H9 (cell line): ENCODE data around the gene VPREB3. TPM values are rescaled to one million over a fixed set of nuclear protein-coding genes. Genes with fewer than 3 reads are reported as not detected.

Experiments used
- DNase-seq: peaks from one replicate; pipeline ENCODE4 v3.0.0-alpha.2; 2017
- H2AFZ ChIP-seq: one replicate; pipeline ENCODE4 v1.6.1; 2013; ENCODE audit warnings: mild to moderate bottlenecking, low read length, control low read depth, moderate library complexity
- H2AK5ac ChIP-seq: 2 replicates; pipeline ENCODE4 v1.6.1; 2013; ENCODE audit warnings: low read length, control low read depth, mixed read lengths; ENCODE audit not compliant: insufficient read length
- H2BK120ac ChIP-seq: one replicate; pipeline ENCODE4 v1.6.1; 2013; ENCODE audit warnings: low read depth, mild to moderate bottlenecking, low read length, control low read depth, inconsistent platforms; ENCODE audit not compliant: poor library complexity, severe bottlenecking
- H2BK12ac ChIP-seq: 2 replicates; pipeline ENCODE4 v1.6.1; 2013; ENCODE audit warnings: low read length, control low read depth, mixed read lengths, low read depth; ENCODE audit not compliant: insufficient read length
- H2BK15ac ChIP-seq: 2 replicates; pipeline ENCODE4 v1.6.1; 2013; ENCODE audit warnings: low read depth, low read length, control low read depth
- H2BK20ac ChIP-seq: one replicate; pipeline ENCODE4 v1.6.1; 2013; ENCODE audit warnings: low read depth, mild to moderate bottlenecking, low read length, control low read depth, inconsistent platforms; ENCODE audit not compliant: poor library complexity, severe bottlenecking
- H2BK5ac ChIP-seq: 2 replicates; pipeline ENCODE4 v1.6.1; 2013; ENCODE audit warnings: low read length, control low read depth, mixed read lengths; ENCODE audit not compliant: insufficient read length
- H3K14ac ChIP-seq: 2 replicates; pipeline ENCODE4 v1.6.1; 2013; ENCODE audit warnings: low read length, control low read depth; ENCODE audit not compliant: insufficient read depth
- H3K18ac ChIP-seq: 2 replicates; pipeline ENCODE4 v1.6.1; 2013; ENCODE audit warnings: low read depth, mild to moderate bottlenecking, mixed read lengths, low read length, control low read depth; ENCODE audit not compliant: insufficient read length
- H3K23ac ChIP-seq: 2 replicates; pipeline ENCODE4 v1.6.1; 2013; ENCODE audit warnings: low read length, control low read depth, mixed read lengths, low read depth; ENCODE audit not compliant: insufficient read length
- H3K23me2 ChIP-seq: 2 replicates; pipeline ENCODE4 v1.6.1; 2013; ENCODE audit warnings: low read depth, mild to moderate bottlenecking, mixed read lengths, low read length, control low read depth; ENCODE audit not compliant: insufficient read length, poor library complexity, severe bottlenecking
- H3K27ac ChIP-seq: 2 replicates; pipeline ENCODE4 v1.5.1; 2013; ENCODE audit warnings: low read length, control low read depth, mixed read lengths, low read depth; ENCODE audit not compliant: insufficient read length
- H3K27me3 ChIP-seq: 2 replicates; pipeline ENCODE4 v1.6.1; 2013; ENCODE audit warnings: low read length, control low read depth, inconsistent platforms; ENCODE audit not compliant: insufficient read depth
- H3K4ac ChIP-seq: 2 replicates; pipeline ENCODE4 v1.6.1; 2013; ENCODE audit warnings: low read depth, mild to moderate bottlenecking, control low read depth, inconsistent platforms, low read length, moderate library complexity
- H3K4me1 ChIP-seq: 2 replicates; pipeline ENCODE4 v1.6.1; 2013; ENCODE audit warnings: low read length, control low read depth, inconsistent platforms; ENCODE audit not compliant: insufficient read depth
- H3K4me2 ChIP-seq: 2 replicates; pipeline ENCODE4 v1.6.1; 2013; ENCODE audit warnings: low read length, control low read depth, mixed read lengths; ENCODE audit not compliant: insufficient read length, insufficient read depth
- H3K56ac ChIP-seq: 2 replicates; pipeline ENCODE4 v1.6.1; 2013; ENCODE audit warnings: low read depth, mild to moderate bottlenecking, mixed read lengths, low read length, control low read depth; ENCODE audit not compliant: insufficient read length
- H3K79me1 ChIP-seq: 2 replicates; pipeline ENCODE4 v1.6.1; 2013; ENCODE audit warnings: low read depth, mild to moderate bottlenecking, moderate library complexity, low read length, control low read depth, inconsistent platforms; ENCODE audit not compliant: insufficient read depth, poor library complexity, severe bottlenecking
- H3K79me2 ChIP-seq: 2 replicates; pipeline ENCODE4 v1.6.1; 2013; ENCODE audit warnings: low read length, control low read depth, inconsistent platforms; ENCODE audit not compliant: insufficient read depth
- H3K9ac ChIP-seq: 2 replicates; pipeline ENCODE4 v1.6.1; 2013; ENCODE audit warnings: low read length, control low read depth, mixed read lengths; ENCODE audit not compliant: insufficient read length; ENCODE audit errors: extremely low read depth
- H3K9me3 ChIP-seq: one replicate; pipeline ENCODE4 v1.6.1; 2013; ENCODE audit warnings: low read depth, low read length, inconsistent platforms; ENCODE audit not compliant: control insufficient read depth
- H3T11ph ChIP-seq: one replicate; pipeline ENCODE4 v1.6.1; 2013; ENCODE audit warnings: mild to moderate bottlenecking, low read length, control low read depth, inconsistent platforms
- H4K20me1 ChIP-seq: one replicate; pipeline ENCODE4 v1.6.1; 2013; ENCODE audit not compliant: control insufficient read depth, insufficient read length, insufficient read depth
- H4K5ac ChIP-seq: 2 replicates; pipeline ENCODE4 v1.6.1; 2013; ENCODE audit warnings: low read depth, mild to moderate bottlenecking, mixed read lengths, low read length, control low read depth; ENCODE audit not compliant: insufficient read length
- H4K8ac ChIP-seq: replicated peaks from 2 replicates; pipeline ENCODE4 v1.6.1; 2013; ENCODE audit warnings: low read length, control low read depth, mixed read lengths, low read depth; ENCODE audit not compliant: insufficient read length
- H4K91ac ChIP-seq: 2 replicates; pipeline ENCODE4 v1.6.1; 2013; ENCODE audit warnings: low read depth, mild to moderate bottlenecking, moderate library complexity, mixed read lengths, low read length, control low read depth; ENCODE audit not compliant: insufficient read length
- H3K27ac Mint-ChIP-seq, 3 experiments: 2 replicates in 2 of 3; 3 replicates in 1 of 3; pipeline ENCODE4 v1.8.0; 2020 to 2021; ENCODE audit warnings: mixed read lengths in 3 of 3, mild to moderate bottlenecking in 1 of 3, moderate library complexity in 1 of 3
- H3K27me3 Mint-ChIP-seq: 2 replicates; pipeline ENCODE4 v1.8.0; 2021; ENCODE audit warnings: low read depth, mild to moderate bottlenecking, moderate library complexity, mixed read lengths
- H3K36me3 Mint-ChIP-seq, 3 experiments: 2 replicates in 2 of 3; 3 replicates in 1 of 3; pipeline ENCODE4 v1.8.0; 2020 to 2021; ENCODE audit warnings: low read depth in 3 of 3, mixed read lengths in 3 of 3; ENCODE audit not compliant: insufficient read depth in 1 of 3
- H3K4me1 Mint-ChIP-seq, 2 experiments: 2 replicates each; pipeline ENCODE4 v1.8.0; 2020; ENCODE audit warnings: mixed read lengths in 2 of 2
- H3K4me3 Mint-ChIP-seq, 2 experiments: 2 replicates in 1 of 2; 3 replicates in 1 of 2; pipeline ENCODE4 v1.8.0; 2020 to 2021; ENCODE audit warnings: mild to moderate bottlenecking in 2 of 2, mixed read lengths in 2 of 2, moderate library complexity in 1 of 2
- H3K9me3 Mint-ChIP-seq, 2 experiments: 2 replicates in 1 of 2; 3 replicates in 1 of 2; pipeline ENCODE4 v1.8.0; 2020; ENCODE audit warnings: mild to moderate bottlenecking in 2 of 2, mixed read lengths in 2 of 2, moderate library complexity in 1 of 2
- WGBS: extraction: QIAGEN DNeasy Blood & Tissue Kit; methylation state at CpG from one replicate; pipeline ENCODE4 v1.1.7; 2013; ENCODE audit warnings: missing lambda C conversion rate, low lambda C conversion rate, mixed read lengths; ENCODE audit not compliant: insufficient read length; ENCODE audit errors: extremely low coverage; 5-methylcytosine and 5-hydroxymethylcytosine counted together
- total RNA-seq: library from RNA; stranded (reverse); gene quantifications from 2 replicates; pipeline ENCODE4 v1.2.1, GENCODE V29; 2021
- TF ChIP-seq, protein P1 (sequence below): fragments of 200-600 bp; sonication (generic); conservative IDR thresholded peaks from 3 replicates; pipeline ENCODE4 v1.8.0; 2021; ENCODE audit warnings: antibody characterized with exemption, mild to moderate bottlenecking

VPREB3 gene
- total RNA-seq, 1 experiment from 2014 or later, result 0.50 TPM

DNA sequence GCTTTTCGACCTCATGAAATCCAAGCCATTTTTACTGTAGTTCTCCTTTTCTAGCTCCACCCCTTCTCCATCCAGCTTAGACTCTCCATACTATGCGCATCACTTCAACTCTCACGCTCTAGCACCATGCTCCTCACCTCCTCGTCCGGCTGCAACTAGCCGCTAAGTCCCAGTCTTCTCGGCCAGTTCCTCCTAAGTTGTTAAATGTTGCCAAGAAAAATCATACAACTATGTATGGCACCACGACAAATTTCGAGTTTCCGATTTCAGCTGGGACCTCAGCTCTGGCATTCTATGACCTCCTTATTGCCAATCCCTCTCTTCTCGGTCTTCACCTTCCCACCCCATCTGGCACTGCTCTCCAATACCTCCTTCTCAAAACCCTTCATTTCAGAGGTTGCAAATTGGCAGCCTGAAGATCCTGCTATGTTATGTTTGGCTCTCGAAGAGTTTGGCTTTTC lies 4.4 kb downstream of the VPREB3 start:
- no peaks in the 10 kb centered on the region for H3K79me2 ChIP-seq
- H3K27ac ChIP-seq, result no peak overlapping the region
- no peak overlapping the region for H4K5ac ChIP-seq
- H2AFZ ChIP-seq, result no peak overlapping the region
- H4K91ac ChIP-seq, result no peak overlapping the region
- H4K8ac ChIP-seq, result no peak overlapping the region
- peaks cover 8% of the 10 kb centered on the region for H3K23me2 ChIP-seq
- H3K14ac ChIP-seq, result no peak overlapping the region
- no peak overlapping the region for H3K18ac ChIP-seq
- Mint-ChIP-seq H3K4me1 (peaks cover 13 to 34% of the 10 kb centered on the region in 2 experiments), H3K27me3 (peaks cover 4% of the 10 kb centered on the region), H3K4me3 (peak overlapping the region; percentile 73 to 88), H3K27ac (no peak overlapping the region; a peak in 1 of 7 replicates), H3K9me3 (no peaks in the 10 kb centered on the region; a peak in 1 of 5 replicates), H3K36me3 (peaks cover 4 to 7% (median 5%) of the 10 kb centered on the region in 3 experiments; a peak in 5 of 7 replicates)
- H3K4me2 ChIP-seq, result peak overlapping the region; percentile 59
- H3K23ac ChIP-seq, result no peak overlapping the region
- H3K4me1 ChIP-seq, result no peaks in the 10 kb centered on the region; the same call in none of the 2 replicates
- H2BK12ac ChIP-seq, result no peak overlapping the region
- no peaks in the 10 kb centered on the region for H4K20me1 ChIP-seq
- no peak overlapping the region for H2BK15ac ChIP-seq
- TF ChIP-seq, protein P1, sequence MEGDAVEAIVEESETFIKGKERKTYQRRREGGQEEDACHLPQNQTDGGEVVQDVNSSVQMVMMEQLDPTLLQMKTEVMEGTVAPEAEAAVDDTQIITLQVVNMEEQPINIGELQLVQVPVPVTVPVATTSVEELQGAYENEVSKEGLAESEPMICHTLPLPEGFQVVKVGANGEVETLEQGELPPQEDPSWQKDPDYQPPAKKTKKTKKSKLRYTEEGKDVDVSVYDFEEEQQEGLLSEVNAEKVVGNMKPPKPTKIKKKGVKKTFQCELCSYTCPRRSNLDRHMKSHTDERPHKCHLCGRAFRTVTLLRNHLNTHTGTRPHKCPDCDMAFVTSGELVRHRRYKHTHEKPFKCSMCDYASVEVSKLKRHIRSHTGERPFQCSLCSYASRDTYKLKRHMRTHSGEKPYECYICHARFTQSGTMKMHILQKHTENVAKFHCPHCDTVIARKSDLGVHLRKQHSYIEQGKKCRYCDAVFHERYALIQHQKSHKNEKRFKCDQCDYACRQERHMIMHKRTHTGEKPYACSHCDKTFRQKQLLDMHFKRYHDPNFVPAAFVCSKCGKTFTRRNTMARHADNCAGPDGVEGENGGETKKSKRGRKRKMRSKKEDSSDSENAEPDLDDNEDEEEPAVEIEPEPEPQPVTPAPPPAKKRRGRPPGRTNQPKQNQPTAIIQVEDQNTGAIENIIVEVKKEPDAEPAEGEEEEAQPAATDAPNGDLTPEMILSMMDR, result no peak
- no peak overlapping the region for H3K56ac ChIP-seq
- no CpG with 5 or more reads among the region's 12 CpGs for WGBS
- no peak overlapping the region for H2BK5ac ChIP-seq
- H3T11ph ChIP-seq, result no peak overlapping the region
- no peak overlapping the region for H2BK20ac ChIP-seq
- no peak overlapping the region for H2BK120ac ChIP-seq
- no peak overlapping the region for H3K9ac ChIP-seq
- H3K9me3 ChIP-seq, result no peaks in the 10 kb centered on the region
- no peak for DNase-seq
- H3K27me3 ChIP-seq, result no peaks in the 10 kb centered on the region
- no peaks in the 10 kb centered on the region for H3K79me1 ChIP-seq
- H2AK5ac ChIP-seq, result no peak overlapping the region
- H3K4ac ChIP-seq, result no peak overlapping the region
